Stimulated activated CD4-positive, alpha-beta T cell treated with anti-CD3 and anti-CD28 coated beads, Interleukin-2, amount 100 ng/mL, for 4 hours (primary cell): ENCODE results near the gene ANO7.

Experiments used
- DNase-seq: peaks from one replicate; pipeline ENCODE4 v3.0.0-alpha.2; 2020; ENCODE audit warnings: low read depth

The ANO7 gene, protein sequence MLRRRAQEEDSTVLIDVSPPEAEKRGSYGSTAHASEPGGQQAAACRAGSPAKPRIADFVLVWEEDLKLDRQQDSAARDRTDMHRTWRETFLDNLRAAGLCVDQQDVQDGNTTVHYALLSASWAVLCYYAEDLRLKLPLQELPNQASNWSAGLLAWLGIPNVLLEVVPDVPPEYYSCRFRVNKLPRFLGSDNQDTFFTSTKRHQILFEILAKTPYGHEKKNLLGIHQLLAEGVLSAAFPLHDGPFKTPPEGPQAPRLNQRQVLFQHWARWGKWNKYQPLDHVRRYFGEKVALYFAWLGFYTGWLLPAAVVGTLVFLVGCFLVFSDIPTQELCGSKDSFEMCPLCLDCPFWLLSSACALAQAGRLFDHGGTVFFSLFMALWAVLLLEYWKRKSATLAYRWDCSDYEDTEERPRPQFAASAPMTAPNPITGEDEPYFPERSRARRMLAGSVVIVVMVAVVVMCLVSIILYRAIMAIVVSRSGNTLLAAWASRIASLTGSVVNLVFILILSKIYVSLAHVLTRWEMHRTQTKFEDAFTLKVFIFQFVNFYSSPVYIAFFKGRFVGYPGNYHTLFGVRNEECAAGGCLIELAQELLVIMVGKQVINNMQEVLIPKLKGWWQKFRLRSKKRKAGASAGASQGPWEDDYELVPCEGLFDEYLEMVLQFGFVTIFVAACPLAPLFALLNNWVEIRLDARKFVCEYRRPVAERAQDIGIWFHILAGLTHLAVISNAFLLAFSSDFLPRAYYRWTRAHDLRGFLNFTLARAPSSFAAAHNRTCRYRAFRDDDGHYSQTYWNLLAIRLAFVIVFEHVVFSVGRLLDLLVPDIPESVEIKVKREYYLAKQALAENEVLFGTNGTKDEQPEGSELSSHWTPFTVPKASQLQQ

DNA sequence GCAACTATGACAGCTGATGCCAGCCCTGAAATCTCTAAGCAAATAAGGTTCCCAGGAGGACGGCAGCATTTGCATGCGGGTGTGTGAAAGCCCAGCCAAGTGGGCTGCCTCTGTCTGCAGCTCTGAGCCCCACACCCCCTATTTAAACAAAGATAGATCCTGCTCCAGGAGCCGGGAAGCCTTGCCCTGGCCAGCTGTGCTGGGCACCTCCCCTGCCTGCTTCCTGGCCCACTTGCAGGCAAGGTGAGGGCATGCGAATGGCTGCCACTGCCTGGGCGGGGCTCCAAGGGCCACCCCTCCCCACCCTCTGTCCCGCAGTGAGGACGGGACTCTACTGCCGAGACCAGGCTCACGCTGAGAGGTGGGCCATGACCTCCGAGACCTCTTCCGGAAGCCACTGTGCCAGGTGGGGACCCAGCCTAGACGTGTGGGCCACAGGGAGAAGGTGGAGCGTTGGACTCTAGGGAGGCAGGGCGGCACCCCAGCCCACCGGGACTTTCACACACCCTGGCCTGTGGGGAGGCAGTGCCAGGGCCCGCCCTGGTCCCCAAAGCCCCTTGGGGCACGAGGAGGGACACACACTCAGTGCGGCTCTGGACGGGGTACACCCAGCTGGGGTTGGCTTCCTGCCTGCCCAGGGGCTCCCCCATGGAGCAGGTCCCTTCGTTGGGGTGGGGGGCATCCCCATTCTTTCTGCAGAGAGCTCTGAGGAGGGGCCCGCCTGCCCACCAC lies at the start of gene ANO7:
Gene ANO7 (plus strand): TSS at position 317 of the 732 bp plus-strand sequence. CDS start 1,387 bp downstream, outside the sequence.
- DNase-seq, result no peak

DNA sequence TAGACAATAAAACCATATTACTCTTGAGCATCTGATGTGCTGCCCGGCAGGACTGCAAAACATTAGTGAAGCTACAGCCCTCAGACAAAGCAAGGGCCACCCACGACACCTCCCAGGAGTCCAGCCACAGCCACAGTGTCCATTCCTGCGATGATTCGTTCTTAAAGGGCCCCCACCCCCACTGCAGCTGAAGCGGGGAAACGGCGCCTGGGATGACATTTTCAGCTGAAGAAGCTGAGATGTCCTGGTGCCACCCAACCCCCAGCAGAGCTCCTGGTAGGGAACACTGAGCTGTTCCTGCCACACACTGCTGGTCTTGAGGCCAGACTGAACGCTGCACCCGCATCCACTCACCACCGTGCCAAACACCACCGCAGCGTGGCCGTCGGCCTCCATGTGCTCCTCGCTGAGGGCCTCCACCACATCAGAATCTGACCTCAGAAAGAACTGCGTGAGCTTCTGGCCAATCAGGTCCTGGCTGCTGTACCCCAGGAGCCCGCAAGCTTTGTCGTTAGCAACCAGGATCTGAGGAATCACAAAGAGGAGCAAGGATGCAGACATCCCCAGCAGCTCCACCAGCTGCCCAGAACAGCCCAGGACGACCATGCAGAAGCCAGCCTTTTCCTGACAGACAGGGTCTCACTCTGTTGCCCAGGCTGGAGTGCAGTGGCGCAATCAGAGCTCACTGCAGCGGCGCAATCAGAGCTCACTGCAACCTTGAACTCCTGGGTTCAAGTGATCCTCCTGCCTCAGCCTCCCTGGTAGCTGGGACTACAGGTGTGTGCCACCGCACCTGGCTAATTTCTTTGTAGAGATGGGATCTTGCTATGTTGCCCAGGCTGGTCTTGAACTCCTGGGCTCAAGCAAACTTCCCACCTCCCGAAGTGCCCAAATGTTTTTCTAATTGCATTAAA lies 48.7 kb upstream of the ANO7 start:
- no peak for DNase-seq

GRCh38 chr2:241140445-241140840 lies 48.0 kb upstream of the ANO7 start:
- DNase-seq, result no peak

- DNase-seq, result no peak
Measured at GRCh38 chr2:241141214-241141770, 47.2 kb upstream of the ANO7 start.

GRCh38 chr2:241142063-241142462 lies 46.4 kb upstream of the ANO7 start:
- no peak for DNase-seq

DNA sequence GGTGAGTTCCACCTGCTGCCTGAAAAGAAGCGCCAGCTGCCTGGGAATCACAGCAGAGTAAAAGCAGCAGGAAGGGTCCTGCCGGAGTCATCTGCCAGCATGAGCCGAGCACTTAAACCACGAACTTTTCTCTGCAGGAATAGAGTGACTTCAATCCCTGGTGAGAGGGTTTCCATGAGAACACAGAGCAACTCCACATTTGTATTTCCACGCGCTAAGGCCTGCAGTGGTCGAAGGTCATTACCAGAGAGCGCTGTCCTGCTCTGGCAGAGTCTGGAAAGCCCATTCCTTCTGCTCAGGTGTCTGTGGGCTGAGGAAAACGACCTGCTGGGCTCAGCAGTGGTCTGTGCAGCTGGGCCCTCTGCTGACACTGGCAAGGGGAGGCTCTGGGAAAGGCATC lies 45.9 kb upstream of the ANO7 start:
- DNase-seq, result no peak

DNA sequence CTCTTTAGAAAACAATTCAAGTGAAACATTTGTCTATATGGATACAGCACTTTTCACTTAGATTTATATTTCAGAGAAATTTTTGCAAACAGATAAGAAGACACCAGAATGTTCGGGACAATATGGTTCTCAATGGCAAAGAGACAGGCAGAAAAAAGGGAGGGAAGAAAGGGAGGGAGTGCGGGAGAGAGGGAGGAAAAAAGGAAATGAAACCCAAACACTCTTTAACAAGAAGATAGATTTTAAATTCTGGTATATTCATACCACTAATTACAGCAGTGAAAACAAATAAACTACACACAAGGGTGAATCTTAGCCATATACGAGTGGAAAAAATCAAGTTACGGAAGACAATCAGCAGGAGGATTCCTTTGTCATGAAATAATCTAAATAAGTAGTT lies 42.2 kb upstream of the ANO7 start:
- no peak for DNase-seq

GRCh38 chr2:241147336-241147735 lies 41.1 kb upstream of the ANO7 start:
- no peak for DNase-seq

- DNase-seq, result no peak
Measured at GRCh38 chr2:241148239-241148638, 40.2 kb upstream of the ANO7 start.

DNA sequence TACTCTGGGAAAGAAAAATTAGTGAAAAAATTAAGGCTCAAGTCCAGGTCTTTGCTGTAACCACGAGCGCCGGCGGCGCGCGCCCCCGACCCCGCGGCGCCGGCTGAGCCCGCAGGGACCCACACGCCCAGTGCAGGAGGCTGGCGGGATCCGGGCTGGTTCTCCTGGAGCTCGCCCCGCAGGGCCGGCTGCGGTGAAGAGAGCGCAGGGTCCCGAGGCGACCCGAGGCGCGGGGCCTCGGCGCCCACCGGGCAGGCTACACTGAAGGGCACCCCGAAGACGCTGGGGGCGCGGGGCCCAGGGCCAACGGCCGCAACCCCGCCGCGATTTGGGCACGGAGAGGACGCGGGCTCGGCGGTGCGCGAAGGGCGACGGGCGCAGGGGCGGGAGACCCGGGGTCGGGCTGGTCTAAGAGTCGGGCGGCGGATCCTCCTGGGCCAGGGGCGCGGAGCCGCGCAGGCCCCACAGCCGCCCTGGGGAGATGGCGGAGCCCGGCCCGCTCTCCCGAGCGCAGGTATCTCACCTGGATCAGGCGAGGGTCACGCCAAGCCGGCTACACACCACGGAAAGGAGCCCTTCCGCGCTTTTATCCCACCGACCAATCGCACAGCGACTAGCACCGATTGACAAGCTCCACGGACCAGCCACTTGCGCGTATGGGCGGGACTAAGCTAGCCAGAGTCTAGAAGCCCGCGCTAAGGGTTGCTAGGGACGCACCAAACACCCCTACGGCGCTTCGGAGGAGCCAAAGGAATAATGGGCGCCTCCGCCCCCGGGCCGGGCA lies 39.4 kb upstream of the ANO7 start, which contains the start of gene PASK:
Gene PASK (minus strand): TSS at position 582 of the 784 bp plus-strand sequence. CDS start 6,440 bp downstream, outside the sequence.
- DNase-seq, result peak; percentile 88

DNA sequence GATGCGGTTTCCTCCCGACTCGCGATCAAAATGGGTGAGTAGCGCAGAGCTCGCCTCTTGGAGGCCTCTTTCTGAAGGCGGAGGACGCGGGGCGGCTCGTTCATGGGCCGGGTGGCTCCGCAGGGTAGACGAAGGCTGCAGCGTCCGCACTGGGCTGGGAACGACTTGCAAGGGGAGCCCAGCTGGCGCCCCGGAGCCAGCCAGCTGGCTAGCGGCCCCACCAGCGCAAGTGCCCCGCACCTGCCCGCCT lies 38.9 kb upstream of the ANO7 start:
- DNase-seq, result no peak

- peak; percentile 94 for DNase-seq
Measured at GRCh38 chr2:241149925-241150659, 38.4 kb upstream of the ANO7 start, which contains the start of gene PPP1R7. PPP1R7 (plus strand) TSS chr2:241150467; CDS start chr2:241150496, 29 bp downstream.

- DNase-seq, result no peak
Measured at GRCh38 chr2:241150660-241151530, 37.6 kb upstream of the ANO7 start.

DNA sequence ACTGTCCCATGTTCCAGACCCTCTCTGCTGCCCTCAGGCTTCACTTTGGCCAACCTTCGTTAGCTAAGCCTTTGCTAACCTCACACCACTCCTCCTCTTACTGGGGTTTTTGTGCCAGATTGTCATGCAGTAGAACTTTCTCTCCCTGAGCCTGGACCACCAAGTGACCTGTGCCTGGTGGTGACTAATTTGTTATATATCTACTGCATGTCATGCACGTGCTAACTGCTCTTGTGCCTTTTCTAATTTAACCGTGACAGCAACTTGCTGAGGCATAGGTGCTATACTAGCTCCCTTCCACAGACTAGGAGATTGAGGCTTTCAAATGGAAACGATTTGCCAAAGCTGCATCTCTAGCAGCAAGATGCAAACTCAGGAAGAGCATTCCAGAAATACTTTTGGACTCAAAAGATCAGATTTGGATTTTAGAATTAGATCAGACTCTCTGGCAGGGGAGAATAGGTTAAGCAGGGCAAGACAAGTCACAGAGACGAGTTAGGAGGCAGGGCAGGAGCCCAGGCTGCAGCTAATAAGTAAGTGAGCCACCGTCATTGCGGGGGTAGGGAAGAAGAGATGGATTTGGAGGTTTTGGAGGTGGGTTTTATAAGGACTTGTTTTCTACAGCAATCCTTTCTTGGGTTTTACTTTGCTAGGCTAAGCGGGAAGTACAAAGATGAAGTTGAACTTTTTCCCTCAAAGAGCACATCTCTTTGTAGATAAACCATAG lies 36.4 kb upstream of the ANO7 start:
- DNase-seq, result no peak

DNA sequence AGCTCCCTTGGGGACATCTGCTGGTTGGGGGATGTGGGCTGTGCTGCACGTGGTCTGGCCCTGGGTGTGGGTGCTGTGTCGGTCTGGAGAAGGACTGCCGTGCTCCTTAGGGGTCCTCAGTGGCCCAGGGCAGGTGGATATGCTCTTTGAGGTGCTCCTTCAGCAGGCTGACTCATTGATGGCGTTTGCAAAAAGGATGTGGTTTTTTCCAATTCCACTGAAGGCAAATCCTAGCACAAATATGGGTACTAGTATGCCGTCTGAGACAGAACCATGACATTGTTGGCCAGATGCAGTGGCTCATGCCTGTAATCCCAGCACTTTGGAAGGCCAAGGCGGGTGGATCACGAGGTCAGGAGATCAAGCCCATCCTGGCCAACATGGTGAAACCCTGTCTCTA lies 34.9 kb upstream of the ANO7 start:
- DNase-seq, result no peak

GRCh38 chr2:241154915-241155314 lies 33.6 kb upstream of the ANO7 start:
- no peak for DNase-seq

DNA sequence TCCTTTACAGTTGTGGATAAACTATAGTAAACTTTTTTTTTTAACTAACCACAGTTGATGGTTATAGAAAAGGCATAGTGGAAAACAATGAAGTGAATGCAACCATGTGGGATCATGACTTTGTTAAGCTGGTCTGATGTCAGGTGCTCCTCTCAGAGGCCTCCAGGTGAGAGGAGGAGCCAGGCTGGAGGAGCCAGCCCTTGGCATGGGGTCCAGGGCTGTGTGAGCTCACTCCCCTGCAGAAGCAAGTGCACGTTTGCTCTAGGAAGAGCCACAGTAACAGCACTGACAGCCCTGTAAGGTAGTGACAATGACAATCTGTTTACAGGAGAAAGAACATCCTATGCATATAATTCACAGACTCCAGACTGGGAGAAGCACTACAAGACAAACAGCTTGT lies 32.5 kb upstream of the ANO7 start:
- no peak for DNase-seq

DNA sequence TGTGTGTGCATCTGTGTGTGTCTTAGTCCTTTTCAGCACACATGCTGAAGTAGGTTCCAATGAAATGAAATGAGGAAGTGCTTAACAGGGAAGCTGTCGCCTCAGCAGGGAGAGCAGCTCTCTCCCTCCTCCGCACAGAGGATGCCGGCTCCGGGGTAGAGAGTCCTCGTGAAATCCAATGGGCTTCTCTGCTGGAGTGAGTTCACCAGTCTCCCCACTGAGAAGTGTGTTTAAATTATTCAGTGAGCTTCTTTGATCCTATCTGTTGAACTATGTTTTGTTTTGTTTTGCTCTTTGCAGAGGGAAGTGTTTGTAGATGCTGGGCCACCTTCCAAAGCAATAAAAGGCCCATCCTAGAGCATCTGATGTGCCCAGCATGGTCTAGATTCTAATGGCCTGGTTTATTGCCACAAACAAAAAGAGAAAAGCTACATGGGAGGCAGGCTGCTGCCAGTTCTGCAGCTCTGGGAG lies 31.5 kb upstream of the ANO7 start:
- DNase-seq, result no peak
